Common myeloid progenitor, CD34-positive (primary cell): Measurements from ENCODE around the gene ROCK2.

ENCODE experiments used
- CTCF ChIA-PET: fragments of 350-600 bp; sonication (Branson Sonifier 250); formaldehyde crosslinking; loops from one replicate; lab custom pipeline; 2021; ENCODE audit warnings: antibody characterized with exemption; lab: Charles Lee
- POLR2A ChIA-PET: fragments of 350-600 bp; sonication (Branson Sonifier 250); formaldehyde crosslinking; loops from one replicate; lab custom pipeline; 2021; ENCODE audit warnings: antibody characterized with exemption; lab: Charles Lee
- DNase-seq, 3 donors: peaks; one replicate each; pipeline versions ENCODE4 v3.0.0 to v3.0.0-alpha.2; 2013
- H3K27ac ChIP-seq, 2 experiments: 1 replicate in 1 of 2; 2 replicates in 1 of 2; pipeline ENCODE4 v1.7.0; 2013; ENCODE audit warnings: inconsistent platforms in 2 of 2, low read length in 2 of 2, mild to moderate bottlenecking in 2 of 2, low read depth in 1 of 2, moderate library complexity in 1 of 2; ENCODE audit not compliant: severe bottlenecking in 2 of 2, insufficient read depth in 1 of 2, poor library complexity in 1 of 2
- H3K27me3 ChIP-seq, 5 experiments: replicated peaks in 2 of 5; 1 replicate in 3 of 5; 2 replicates in 2 of 5; pipeline versions ENCODE4 v1.6.1 to v1.7.0; 2013; ENCODE audit warnings: low read length in 4 of 5, mild to moderate bottlenecking in 2 of 5, moderate library complexity in 2 of 5, inconsistent platforms in 1 of 5; ENCODE audit not compliant: insufficient read depth in 5 of 5, control insufficient read depth in 4 of 5
- H3K36me3 ChIP-seq, 4 experiments: 1 replicate in 2 of 4; 2 replicates in 2 of 4; pipeline versions ENCODE4 v1.6.1 to v1.7.0; 2013; ENCODE audit warnings: low read length in 3 of 4, control low read depth in 1 of 4, mild to moderate bottlenecking in 1 of 4; ENCODE audit not compliant: control insufficient read depth in 4 of 4, insufficient read depth in 4 of 4
- H3K4me1 ChIP-seq, 4 experiments: 1 replicate in 3 of 4; 2 replicates in 1 of 4; pipeline versions ENCODE4 v1.6.1 to v1.7.1; 2013; ENCODE audit warnings: low read length in 3 of 4, mild to moderate bottlenecking in 3 of 4, control low read depth in 1 of 4, inconsistent platforms in 1 of 4, moderate library complexity in 1 of 4; ENCODE audit not compliant: control insufficient read depth in 4 of 4, insufficient read depth in 4 of 4; ENCODE audit errors: control extremely low read depth in 1 of 4
- H3K4me3 ChIP-seq, 7 experiments: 1 replicate in 4 of 7; 2 replicates in 3 of 7; pipeline versions ENCODE4 v1.5.1 to v1.7.0; 2013; ENCODE audit warnings: mild to moderate bottlenecking in 7 of 7, low read length in 6 of 7, moderate library complexity in 6 of 7, inconsistent platforms in 2 of 7, low read depth in 2 of 7, control low read depth in 1 of 7; ENCODE audit not compliant: insufficient read depth in 4 of 7, control insufficient read depth in 1 of 7; ENCODE audit errors: extremely low read depth in 1 of 7
- H3K9me3 ChIP-seq, 5 experiments: 1 replicate in 4 of 5; 2 replicates in 1 of 5; pipeline versions ENCODE4 v1.6.1 to v1.7.1; 2013; ENCODE audit warnings: low read length in 4 of 5, mild to moderate bottlenecking in 2 of 5, inconsistent platforms in 1 of 5, low read depth in 1 of 5, moderate library complexity in 1 of 5; ENCODE audit not compliant: control insufficient read depth in 4 of 5, insufficient read depth in 2 of 5; ENCODE audit errors: control extremely low read depth in 1 of 5
- WGBS: methylation state at CpG from one replicate; pipeline ENCODE4 v1.1.5; 2013; ENCODE audit not compliant: insufficient coverage; 5-methylcytosine and 5-hydroxymethylcytosine counted together

The ROCK2 gene

GRCh38 chr2:11290713-11291112 lies 53.7 kb downstream of the ROCK2 start:
- DNase-seq: no peak
- Histone ChIP-seq H3K36me3 (peaks cover 2 to 7% (median 2%) of the 10 kb centered on the region in 4 experiments), H3K27me3 (no peaks in the 10 kb centered on the region), H3K9me3 (no peaks in the 10 kb centered on the region), H3K27ac (no peak overlapping the region), H3K4me3 (no peak overlapping the region), H3K4me1 (peaks cover 0 to 7% (median 0%) of the 10 kb centered on the region in 4 experiments)
- POLR2A ChIA-PET: no interaction called here
- WGBS: 100% methylated on average over 2 of the region's 4 CpGs
- CTCF ChIA-PET: interaction anchor here (0.6 to 1.2 kb wide), 2 partner anchors 15 to 402 kb away, joined by 3 read pairs; no protein-coding TSS in a partner anchor

GRCh38 chr2:11290211-11290610 lies 54.2 kb downstream of the ROCK2 start:
- WGBS: no CpG with 5 or more reads among the region's 3 CpGs
- Histone ChIP-seq H3K36me3 (peaks cover 2 to 12% (median 7%) of the 10 kb centered on the region in 4 experiments), H3K4me3 (no peak overlapping the region), H3K4me1 (peaks cover 0 to 7% (median 0%) of the 10 kb centered on the region in 4 experiments), H3K27ac (no peak overlapping the region), H3K27me3 (no peaks in the 10 kb centered on the region), H3K9me3 (no peaks in the 10 kb centered on the region)
- ChIA-PET POLR2A (no interaction called here), CTCF (interaction anchor here (1.2 kb wide), 1 partner anchor 16 kb away, joined by 3 read pairs; no protein-coding TSS in a partner anchor)
- DNase-seq: no peak

GRCh38 chr2:11288431-11288830 lies 56.0 kb downstream of the ROCK2 start:
- DNase-seq: no peak
- H3K4me3 ChIP-seq: no peak overlapping the region
- H3K4me1 ChIP-seq: peaks cover 0 to 7% (median 0%) of the 10 kb centered on the region in 4 experiments
- H3K27ac ChIP-seq: no peak overlapping the region
- ChIA-PET CTCF (interaction anchor here (1.2 kb wide), 1 partner anchor 33 kb away, joined by 3 read pairs; no protein-coding TSS in a partner anchor), POLR2A (no interaction called here)
- peaks cover 15 to 26% (median 18%) of the 10 kb centered on the region in 4 experiments for H3K36me3 ChIP-seq
- WGBS: 100% methylated on average over 1 of the region's 3 CpGs
- no peaks in the 10 kb centered on the region for H3K27me3 ChIP-seq
- H3K9me3 ChIP-seq: peaks cover 0 to 13% (median 7%) of the 10 kb centered on the region in 5 experiments

- no CpG with 5 or more reads among the region's 1 CpG for WGBS
- DNase-seq: no peak
- Histone ChIP-seq H3K4me3 (no peak overlapping the region), H3K27me3 (no peaks in the 10 kb centered on the region), H3K27ac (no peak overlapping the region), H3K4me1 (no peaks in the 10 kb centered on the region), H3K9me3 (peaks cover 0 to 17% (median 7%) of the 10 kb centered on the region in 5 experiments), H3K36me3 (peaks cover 15 to 26% (median 19%) of the 10 kb centered on the region in 4 experiments)
- CTCF ChIA-PET: no interaction called here
- POLR2A ChIA-PET: no interaction called here
Measured at GRCh38 chr2:11286749-11287148, 57.7 kb downstream of the ROCK2 start.

GRCh38 chr2:11286323-11286722 lies 58.1 kb downstream of the ROCK2 start:
- POLR2A ChIA-PET: no interaction called here
- Histone ChIP-seq H3K4me3 (no peak overlapping the region), H3K27ac (no peak overlapping the region), H3K36me3 (peaks cover 15 to 26% (median 19%) of the 10 kb centered on the region in 4 experiments), H3K9me3 (peaks cover 0 to 17% (median 7%) of the 10 kb centered on the region in 5 experiments), H3K4me1 (no peaks in the 10 kb centered on the region), H3K27me3 (no peaks in the 10 kb centered on the region)
- DNase-seq: no peak
- CTCF ChIA-PET: no interaction called here

GRCh38 chr2:11285499-11285898 lies 58.9 kb downstream of the ROCK2 start:
- ChIA-PET POLR2A (no interaction called here), CTCF (no interaction called here)
- peaks cover 0 to 17% (median 7%) of the 10 kb centered on the region in 5 experiments for H3K9me3 ChIP-seq
- no peaks in the 10 kb centered on the region for H3K27me3 ChIP-seq
- WGBS: no CpG with 5 or more reads among the region's 2 CpGs
- H3K36me3 ChIP-seq: peaks cover 15 to 26% (median 19%) of the 10 kb centered on the region in 4 experiments
- no peak for DNase-seq
- no peak overlapping the region for H3K4me3 ChIP-seq
- no peak overlapping the region for H3K27ac ChIP-seq
- peaks cover 0 to 2% (median 0%) of the 10 kb centered on the region in 4 experiments for H3K4me1 ChIP-seq

- ChIA-PET POLR2A (no interaction called here), CTCF (interaction anchor here (1.0 kb wide), 1 partner anchor 18 kb away, joined by 3 read pairs; no protein-coding TSS in a partner anchor)
- WGBS: 79% methylated on average over 2 of the region's 3 CpGs
- peak in 1 of 3 donors; percentile 21 for DNase-seq
- Histone ChIP-seq H3K4me3 (no peak overlapping the region), H3K4me1 (peaks cover 0 to 2% (median 0%) of the 10 kb centered on the region in 4 experiments), H3K27me3 (no peaks in the 10 kb centered on the region), H3K36me3 (peaks cover 19 to 27% (median 20%) of the 10 kb centered on the region in 4 experiments), H3K27ac (no peak overlapping the region), H3K9me3 (peaks cover 0 to 17% (median 7%) of the 10 kb centered on the region in 5 experiments)
Measured at GRCh38 chr2:11281186-11281585, 63.2 kb downstream of the ROCK2 start.
